A673 (cell line): ENCODE data around the gene AGAP1. TPM values are rescaled to one million over a fixed set of nuclear protein-coding genes. Genes with fewer than 3 reads are reported as not detected.

ENCODE experiments used
- BruUV-seq: library from RNA; stranded (reverse); fragments of 400-500 nt; replicated peaks from 2 replicates; lab custom pipeline; 2021; lab: Mats Ljungman, UMichigan
- CTCF ChIA-PET: fragments of 300-600 bp; sonication (Branson Sonifier 250); formaldehyde crosslinking; loops from one replicate; lab custom pipeline; 2022; ENCODE audit warnings: antibody characterized with exemption; lab: Charles Lee
- POLR2A ChIA-PET: fragments of 300-600 bp; sonication (Branson Sonifier 250); formaldehyde crosslinking; loops from one replicate; lab custom pipeline; 2022; ENCODE audit warnings: antibody characterized with exemption; ENCODE audit not compliant: low non-redundant PET; lab: Charles Lee
- DNase-seq: peaks from one replicate; pipeline ENCODE4 v3.0.0-alpha.2; 2015; ENCODE audit warnings: low spot score
- H3K27ac ChIP-seq: fragments of 200-600 bp; sonication (generic); 2 replicates; pipeline ENCODE4 v1.5.1; 2016; ENCODE audit warnings: mixed run types, low read depth, mild to moderate bottlenecking, mixed read lengths, antibody characterized with exemption, low read length; ENCODE audit not compliant: poor library complexity, severe bottlenecking
- H3K27me3 ChIP-seq: fragments of 200-600 bp; sonication (generic); replicated peaks from 2 replicates; pipeline ENCODE4 v1.6.1; 2017; ENCODE audit warnings: mixed run types, low read depth, mild to moderate bottlenecking, mixed read lengths, antibody characterized with exemption, low read length; ENCODE audit not compliant: insufficient read depth, poor library complexity
- H3K36me3 ChIP-seq: fragments of 200-600 bp; sonication (generic); 2 replicates; pipeline ENCODE4 v1.6.1; 2016; ENCODE audit warnings: mixed run types, mild to moderate bottlenecking, mixed read lengths, antibody characterized with exemption, low read length; ENCODE audit not compliant: insufficient read depth, poor library complexity, severe bottlenecking
- H3K4me1 ChIP-seq: fragments of 200-600 bp; sonication (generic); 2 replicates; pipeline ENCODE4 v1.6.1; 2017; ENCODE audit warnings: mixed run types, mild to moderate bottlenecking, mixed read lengths, antibody characterized with exemption, low read length; ENCODE audit not compliant: insufficient read depth, poor library complexity, severe bottlenecking
- H3K4me3 ChIP-seq: fragments of 200-600 bp; sonication (generic); 2 replicates; pipeline ENCODE4 v1.5.1; 2016; ENCODE audit warnings: low read depth, mixed run types, mild to moderate bottlenecking, mixed read lengths, low read length; ENCODE audit not compliant: poor library complexity, severe bottlenecking
- H3K9me3 ChIP-seq: fragments of 200-600 bp; sonication (generic); 2 replicates; pipeline ENCODE4 v1.6.1; 2016; ENCODE audit warnings: mixed run types, low read depth, mild to moderate bottlenecking, mixed read lengths, antibody characterized with exemption, low read length; ENCODE audit not compliant: poor library complexity, severe bottlenecking
- EZH2 ChIP-seq: fragments of 200-600 bp; sonication (generic); IDR thresholded peaks from 2 replicates; pipeline ENCODE4 v1.6.1; 2017; ENCODE audit warnings: borderline replicate concordance, low read depth, mild to moderate bottlenecking, mixed read lengths, antibody characterized with exemption, low read length; ENCODE audit not compliant: poor library complexity, severe bottlenecking
- intact Hi-C: fragments of 100-400 bp; cut with micrococcal nuclease; formaldehyde crosslinking; loops from one replicate; pipeline ENCODE4 v1.10.0; 2022; ENCODE audit not compliant: unreplicated experiment
- total RNA-seq: library from RNA; stranded (reverse); gene quantifications from 2 replicates; pipeline ENCODE4 v1.2.3, GENCODE V29; 2021
- TF ChIP-seq, protein P1 (sequence below): fragments of 300-800, 200-600 bp; sonication (generic); conservative IDR thresholded peaks from 2 replicates; pipeline ENCODE4 v1.5.1; 2017; ENCODE audit warnings: low read depth, mild to moderate bottlenecking, antibody characterized with exemption, low read length, moderate library complexity, mixed read lengths

AGAP1 gene
- total RNA-seq, 1 experiment from 2014 or later = 25.3 TPM

DNA sequence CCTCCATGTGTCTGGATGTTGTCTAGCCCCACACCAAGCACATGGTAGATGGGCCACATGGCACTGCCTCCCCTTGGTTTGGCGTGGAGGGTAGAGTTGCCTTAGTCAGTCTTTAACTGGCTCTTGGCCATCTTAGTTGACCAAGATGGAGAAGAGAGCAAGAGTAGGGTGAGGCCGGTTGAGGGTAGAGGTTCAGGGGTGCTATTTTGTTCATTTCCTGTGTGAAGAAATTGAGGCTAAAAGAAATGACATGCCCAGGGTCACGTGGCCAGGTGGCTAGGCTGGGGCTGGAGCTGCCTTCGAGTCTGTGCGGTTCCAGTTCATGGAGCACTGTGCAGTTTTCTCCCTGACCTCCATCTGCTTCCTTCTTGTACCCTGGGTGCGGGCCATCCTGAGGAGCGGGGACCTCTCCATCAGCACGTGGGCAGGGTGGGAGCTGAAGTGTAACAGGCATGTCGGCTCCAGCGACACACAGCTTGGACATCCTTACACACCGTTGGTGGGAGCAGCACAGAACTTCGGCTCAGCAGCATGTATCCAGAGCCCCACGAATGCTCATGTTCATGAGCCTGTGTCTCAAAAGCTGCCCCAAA, 461.1 kb downstream of the AGAP1 start:
- Histone ChIP-seq H3K9me3 (no peaks in the 10 kb centered on the region), H3K36me3 (no peaks in the 10 kb centered on the region), H3K4me3 (no peak overlapping the region), H3K4me1 (no peaks in the 10 kb centered on the region), H3K27ac (no peak overlapping the region), H3K27me3 (no peaks in the 10 kb centered on the region)
- POLR2A ChIA-PET = no interaction called here
- TF ChIP-seq, protein P1, sequence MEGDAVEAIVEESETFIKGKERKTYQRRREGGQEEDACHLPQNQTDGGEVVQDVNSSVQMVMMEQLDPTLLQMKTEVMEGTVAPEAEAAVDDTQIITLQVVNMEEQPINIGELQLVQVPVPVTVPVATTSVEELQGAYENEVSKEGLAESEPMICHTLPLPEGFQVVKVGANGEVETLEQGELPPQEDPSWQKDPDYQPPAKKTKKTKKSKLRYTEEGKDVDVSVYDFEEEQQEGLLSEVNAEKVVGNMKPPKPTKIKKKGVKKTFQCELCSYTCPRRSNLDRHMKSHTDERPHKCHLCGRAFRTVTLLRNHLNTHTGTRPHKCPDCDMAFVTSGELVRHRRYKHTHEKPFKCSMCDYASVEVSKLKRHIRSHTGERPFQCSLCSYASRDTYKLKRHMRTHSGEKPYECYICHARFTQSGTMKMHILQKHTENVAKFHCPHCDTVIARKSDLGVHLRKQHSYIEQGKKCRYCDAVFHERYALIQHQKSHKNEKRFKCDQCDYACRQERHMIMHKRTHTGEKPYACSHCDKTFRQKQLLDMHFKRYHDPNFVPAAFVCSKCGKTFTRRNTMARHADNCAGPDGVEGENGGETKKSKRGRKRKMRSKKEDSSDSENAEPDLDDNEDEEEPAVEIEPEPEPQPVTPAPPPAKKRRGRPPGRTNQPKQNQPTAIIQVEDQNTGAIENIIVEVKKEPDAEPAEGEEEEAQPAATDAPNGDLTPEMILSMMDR = no peak
- TF ChIP-seq EZH2 = no peak
- no peak for DNase-seq
- CTCF ChIA-PET = no interaction called here
- intact Hi-C loops = no loop called here
- BruUV-seq = no TSS peak

DNA sequence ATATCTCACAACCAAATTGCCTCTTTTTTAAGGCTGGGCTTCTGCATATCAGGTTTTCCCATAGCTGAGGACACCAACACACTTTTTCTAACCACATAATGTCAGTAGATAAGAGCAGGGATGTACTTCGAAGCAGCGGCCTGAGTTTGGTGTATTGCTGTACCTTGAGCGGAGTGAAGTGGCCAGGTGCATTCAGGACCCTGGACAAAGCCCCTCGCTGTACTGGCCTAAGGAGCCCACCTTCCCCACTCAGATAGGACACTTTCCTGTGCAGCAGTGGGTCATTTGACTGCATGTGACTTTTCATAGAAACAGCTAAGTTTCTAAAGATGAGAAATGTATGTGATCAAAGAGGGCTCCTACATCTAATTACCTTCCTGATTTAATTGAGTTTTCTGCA, 461.8 kb downstream of the AGAP1 start:
- Histone ChIP-seq H3K4me3 (no peak overlapping the region), H3K36me3 (no peaks in the 10 kb centered on the region), H3K4me1 (no peaks in the 10 kb centered on the region), H3K27ac (no peak overlapping the region), H3K9me3 (no peaks in the 10 kb centered on the region), H3K27me3 (no peaks in the 10 kb centered on the region)
- no TSS peak for BruUV-seq
- POLR2A ChIA-PET = no interaction called here
- intact Hi-C loops = no loop called here
- DNase-seq = no peak
- CTCF ChIA-PET = no interaction called here
- TF ChIP-seq, protein P1 = no peak
- TF ChIP-seq EZH2 = no peak

GRCh38 chr2:235956281-235956970, 462.6 kb downstream of the AGAP1 start:
- Histone ChIP-seq H3K9me3 (no peaks in the 10 kb centered on the region), H3K27me3 (no peaks in the 10 kb centered on the region), H3K4me1 (no peaks in the 10 kb centered on the region), H3K27ac (no peak overlapping the region), H3K4me3 (no peak overlapping the region), H3K36me3 (no peaks in the 10 kb centered on the region)
- no peak for DNase-seq
- ChIA-PET CTCF (no interaction called here), POLR2A (interaction anchor here (0.5 kb wide), 1 partner anchor 96 kb away, joined by 4 read pairs; no protein-coding TSS in a partner anchor)
- BruUV-seq = no TSS peak
- intact Hi-C loops = no loop called here
- TF ChIP-seq, protein P1 = no peak
- no peak for TF ChIP-seq EZH2
